KOPT-K1 (cell line): ENCODE results near the gene GIGYF1.

ENCODE experiments used
- H3K27ac ChIP-seq: fragments of 200-600 bp; sonication (generic); 2 replicates; pipeline ENCODE4 v1.5.1; 2016; ENCODE audit warnings: antibody characterized with exemption, mild to moderate bottlenecking, low read depth, low read length; ENCODE audit not compliant: poor library complexity, severe bottlenecking
- H3K36me3 ChIP-seq: fragments of 200-600 bp; sonication (generic); 2 replicates; pipeline ENCODE4 v1.5.1; 2017; ENCODE audit warnings: antibody characterized with exemption, mild to moderate bottlenecking, low read length, moderate library complexity; ENCODE audit not compliant: insufficient read depth
- H3K9me3 ChIP-seq: fragments of 200-600 bp; sonication (generic); 2 replicates; pipeline ENCODE4 v1.5.1; 2017; ENCODE audit warnings: antibody characterized with exemption, low read length, mild to moderate bottlenecking; ENCODE audit not compliant: insufficient read depth, poor library complexity, severe bottlenecking

Gene GIGYF1

GRCh38 chr7:100649826-100650565, 44.1 kb downstream of the GIGYF1 start:
- Histone ChIP-seq H3K9me3 (no peaks in the 10 kb centered on the region), H3K36me3 (no peaks in the 10 kb centered on the region), H3K27ac (no peak overlapping the region)

DNA sequence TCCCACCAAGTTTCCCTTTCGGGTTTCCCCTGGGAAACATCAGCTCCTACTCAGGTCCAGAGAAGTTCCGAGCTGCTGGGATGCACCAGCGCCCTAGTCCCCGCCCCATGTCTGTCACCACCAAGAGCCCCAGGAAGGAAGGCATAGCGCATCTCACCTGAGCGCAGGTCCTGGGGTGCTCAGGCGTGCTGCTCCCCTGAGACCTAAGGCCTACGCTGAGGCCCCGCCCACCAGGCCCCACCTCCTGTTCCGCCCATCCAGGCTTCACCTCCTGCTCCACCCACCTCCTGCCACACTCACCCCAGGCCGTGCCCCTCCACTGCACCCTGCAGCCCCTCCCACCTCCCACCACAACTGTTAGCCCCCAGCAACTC, 51.5 kb downstream of the GIGYF1 start:
- no peaks in the 10 kb centered on the region for H3K36me3 ChIP-seq
- no peaks in the 10 kb centered on the region for H3K9me3 ChIP-seq
- no peak overlapping the region for H3K27ac ChIP-seq

DNA sequence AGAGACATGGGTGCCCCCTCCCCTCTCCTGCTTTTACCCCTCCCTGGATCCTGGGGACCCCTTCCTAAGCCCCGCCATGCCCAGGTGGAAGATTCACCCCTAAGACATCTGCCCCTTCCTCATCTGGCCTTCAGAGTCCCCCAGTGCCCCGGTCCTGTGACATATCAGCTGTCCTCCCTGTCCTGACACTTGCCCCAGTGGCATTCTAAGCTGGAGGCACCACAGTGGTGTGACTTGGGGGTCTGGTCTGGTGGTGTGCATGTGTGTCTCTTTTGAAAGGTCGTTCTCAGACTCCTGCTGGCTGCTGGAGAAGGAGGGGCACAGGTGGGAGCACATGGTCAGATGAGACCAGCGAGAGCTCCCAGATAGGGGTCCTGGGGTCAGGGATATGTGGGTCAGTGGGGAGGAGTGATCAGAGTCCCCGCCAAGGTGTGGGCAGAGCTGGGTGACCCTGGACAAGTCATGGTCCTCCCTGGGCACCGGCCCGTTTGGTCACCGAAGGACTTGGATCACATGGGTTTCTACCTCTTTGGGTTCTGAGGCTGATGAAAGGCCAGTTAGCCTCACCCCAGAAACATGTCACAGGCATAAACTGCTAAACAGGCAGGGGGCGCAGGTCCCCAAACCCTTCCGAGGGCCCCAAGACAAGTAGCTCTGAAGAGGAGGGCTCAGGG, 52.1 kb downstream of the GIGYF1 start:
- no peaks in the 10 kb centered on the region for H3K36me3 ChIP-seq
- H3K9me3 ChIP-seq, result no peaks in the 10 kb centered on the region
- no peak overlapping the region for H3K27ac ChIP-seq

DNA sequence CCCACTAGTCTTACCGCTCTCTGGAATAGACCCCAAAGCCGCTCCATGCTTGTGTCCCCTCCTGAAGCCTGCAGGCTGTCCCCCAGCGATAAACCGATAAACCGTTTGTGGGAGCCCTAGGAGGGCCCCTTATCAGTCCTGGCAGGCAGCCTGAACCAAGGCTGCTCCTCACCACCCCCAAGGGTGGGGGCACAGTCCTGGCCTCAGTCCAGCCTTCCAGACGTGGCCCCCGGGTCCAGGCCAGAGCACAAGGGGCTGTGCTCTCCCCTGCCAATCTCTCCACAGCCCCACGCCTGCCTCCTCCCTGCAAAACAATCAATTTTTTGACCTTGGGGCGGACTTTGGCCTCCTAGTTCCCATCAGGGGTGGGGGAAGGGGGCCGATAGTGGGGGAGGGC, 52.6 kb downstream of the GIGYF1 start, which contains the start of gene TFR2:
TSS of gene TFR2 (minus strand) at position 90 of the 397 bp plus-strand sequence. CDS start at position 47, 43 bp downstream.
- Histone ChIP-seq H3K36me3 (no peaks in the 10 kb centered on the region), H3K9me3 (no peaks in the 10 kb centered on the region), H3K27ac (no peak within 1 kb of the TSS)

DNA sequence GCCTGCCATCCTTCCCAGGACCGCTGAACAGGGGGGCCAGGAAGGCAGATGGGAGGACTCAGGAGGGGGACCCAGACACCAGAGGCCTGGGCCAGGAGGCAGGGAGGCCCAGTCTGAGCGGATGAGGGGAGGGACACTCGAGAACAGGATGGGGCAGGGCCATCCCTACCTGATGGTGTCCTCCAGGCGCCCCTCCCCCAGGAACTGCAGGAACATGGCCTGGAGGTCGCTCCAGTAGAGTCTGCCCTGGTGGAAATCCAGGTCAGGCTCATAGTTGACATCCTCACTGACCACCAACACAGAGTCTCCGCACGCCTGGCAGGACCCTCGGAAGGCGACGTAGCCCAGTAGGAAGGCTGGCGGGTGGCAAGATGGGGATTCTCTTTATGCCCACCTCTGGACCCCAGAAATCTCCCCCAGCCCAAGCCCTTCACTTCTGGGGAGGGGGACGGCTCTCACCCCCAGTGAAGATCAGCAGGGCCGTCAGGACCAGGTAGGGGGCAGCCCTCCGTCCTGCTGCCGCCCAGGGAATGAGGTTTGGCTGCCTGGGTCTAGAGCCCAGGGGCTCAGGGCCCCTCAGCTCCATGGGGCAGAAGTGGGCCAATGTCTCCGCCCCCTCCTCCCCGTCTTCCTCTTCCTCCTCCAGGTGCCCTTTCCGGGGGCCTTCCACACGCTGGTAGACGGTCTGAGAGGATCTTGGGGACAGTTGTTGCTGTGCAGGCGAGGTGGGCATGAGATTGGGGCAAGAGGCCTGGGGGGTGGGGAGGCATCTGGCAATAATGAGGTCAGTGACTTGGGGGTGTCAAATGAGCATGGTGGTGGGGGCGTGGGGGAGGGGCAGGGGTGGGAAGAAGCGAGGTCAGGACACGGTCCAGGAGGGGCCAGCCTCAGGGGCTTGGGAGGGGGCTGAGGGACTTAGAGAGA, 53.3 kb downstream of the GIGYF1 start:
- H3K9me3 ChIP-seq, result no peaks in the 10 kb centered on the region
- no peaks in the 10 kb centered on the region for H3K36me3 ChIP-seq
- no peak overlapping the region for H3K27ac ChIP-seq

- H3K36me3 ChIP-seq, result no peaks in the 10 kb centered on the region
- no peaks in the 10 kb centered on the region for H3K9me3 ChIP-seq
- H3K27ac ChIP-seq, result no peak overlapping the region
These were observed 54.0 kb downstream of the GIGYF1 start for GRCh38 chr7:100639995-100640516.

DNA sequence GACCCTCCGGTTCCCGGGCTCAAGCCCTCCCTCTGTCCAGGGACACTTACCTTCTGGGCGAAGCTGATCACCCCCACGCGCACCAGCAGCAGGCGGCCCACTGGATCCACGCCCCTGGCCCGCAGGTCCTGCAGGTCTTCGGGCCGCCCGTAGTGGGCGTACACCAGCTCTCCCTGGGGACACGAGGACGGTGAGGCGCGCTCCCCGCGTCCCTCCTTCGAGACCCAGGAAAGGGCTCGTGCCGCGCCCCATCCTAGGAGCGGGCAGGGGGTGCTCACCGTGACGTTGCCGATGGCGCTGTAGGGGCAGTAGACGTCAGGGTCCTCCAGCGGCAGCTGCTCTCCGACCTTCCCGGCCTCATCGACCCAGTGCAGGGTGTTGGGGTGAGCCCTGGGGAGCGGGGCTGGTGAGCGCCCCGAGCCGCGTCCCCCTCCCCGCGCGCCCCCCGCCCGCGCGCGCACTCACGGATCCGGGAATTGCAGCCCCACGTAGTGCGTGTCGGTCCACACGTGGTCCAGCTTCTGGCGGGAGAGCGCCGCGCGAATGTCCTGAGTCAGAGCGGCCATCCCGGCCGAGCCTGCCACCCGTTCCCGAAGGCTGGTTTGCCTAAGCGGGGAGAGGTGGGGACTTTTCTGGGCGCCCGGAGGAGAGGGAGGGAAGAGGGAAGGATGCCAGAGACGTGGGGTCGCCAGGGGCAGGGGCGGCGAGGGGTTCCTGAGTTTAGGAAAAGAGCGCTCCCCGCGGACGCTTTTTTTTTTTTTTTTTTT, 60.9 kb downstream of the GIGYF1 start:
- no peaks in the 10 kb centered on the region for H3K9me3 ChIP-seq
- no peak overlapping the region for H3K27ac ChIP-seq
- no peaks in the 10 kb centered on the region for H3K36me3 ChIP-seq

GRCh38 chr7:100630066-100630465, 64.0 kb downstream of the GIGYF1 start:
- Histone ChIP-seq H3K9me3 (no peaks in the 10 kb centered on the region), H3K36me3 (no peaks in the 10 kb centered on the region), H3K27ac (no peak overlapping the region)
